HTERT RPE-1 (cell line): ENCODE measurements around the gene KYAT1.
"Not testable (repeated sequence)": the region's sequence is repeated elsewhere in the genome, so short reads cannot be mapped to it uniquely, and the experiment has no call there.

Source experiments
- in situ Hi-C: fragments of 300-500 bp; cut with MboI; formaldehyde crosslinking; loops from 4 replicates; pipeline ENCODE4 v1.14.3; 2020; ENCODE audit warnings: low sequenced_read_pairs

The KYAT1 gene

DNA sequence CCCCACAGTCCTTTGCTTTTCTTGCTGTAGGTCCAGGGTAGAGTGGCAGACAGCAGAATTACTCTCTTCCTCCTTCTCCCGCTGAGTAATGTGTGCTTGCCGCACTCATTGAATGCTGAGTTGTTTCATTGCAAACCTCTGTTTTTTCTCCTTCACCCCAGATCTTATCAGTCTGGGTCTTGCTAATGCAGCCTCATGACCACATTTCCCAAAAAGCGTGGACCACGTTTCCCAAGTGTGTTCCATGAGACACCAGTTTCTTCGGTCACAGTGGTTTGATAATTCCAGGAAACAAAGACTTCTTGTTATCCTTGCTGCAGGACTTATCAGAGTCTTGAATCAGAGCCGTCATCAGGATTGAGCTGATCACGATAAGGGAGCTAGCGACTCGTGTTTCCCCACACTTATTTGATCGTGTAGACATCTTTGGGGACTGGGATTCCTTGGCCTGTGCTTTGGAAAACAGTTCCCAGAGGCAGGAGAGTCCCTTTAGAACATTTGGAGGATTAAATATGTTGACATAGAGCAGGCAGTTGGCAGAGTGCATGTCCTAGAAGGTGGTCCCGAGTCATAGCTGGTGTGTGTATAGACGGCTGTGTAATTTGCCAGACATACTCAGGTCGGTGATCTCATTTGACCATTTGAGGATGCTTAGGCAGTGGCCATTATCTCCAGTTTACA lies 4.6 kb upstream of the KYAT1 start:
- in situ Hi-C loops, result no loop called here

DNA sequence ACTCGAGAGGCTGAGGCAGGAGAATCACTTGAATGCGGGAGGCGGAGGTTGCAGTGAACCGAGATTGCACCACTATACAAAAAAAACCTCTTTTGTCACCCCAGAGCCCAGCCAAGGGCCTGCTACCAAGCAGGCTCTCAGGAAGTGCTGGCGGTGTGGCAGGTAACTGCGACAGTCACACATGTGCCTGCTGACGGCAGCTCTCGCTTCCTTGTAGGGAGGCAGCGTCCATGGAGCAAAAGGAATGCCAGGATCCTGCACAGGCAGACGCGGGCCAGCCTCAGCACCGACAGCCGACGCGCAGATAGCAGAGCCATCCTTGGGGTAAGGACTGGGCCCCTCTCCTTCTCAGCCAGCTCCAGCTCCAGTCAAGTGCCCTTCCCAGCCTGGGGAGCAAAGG lies 4.0 kb upstream of the KYAT1 start:
- in situ Hi-C loops, result no loop called here

GRCh38 chr9:128885376-128885775 lies 3.6 kb upstream of the KYAT1 start:
- in situ Hi-C loops, result no loop called here

DNA sequence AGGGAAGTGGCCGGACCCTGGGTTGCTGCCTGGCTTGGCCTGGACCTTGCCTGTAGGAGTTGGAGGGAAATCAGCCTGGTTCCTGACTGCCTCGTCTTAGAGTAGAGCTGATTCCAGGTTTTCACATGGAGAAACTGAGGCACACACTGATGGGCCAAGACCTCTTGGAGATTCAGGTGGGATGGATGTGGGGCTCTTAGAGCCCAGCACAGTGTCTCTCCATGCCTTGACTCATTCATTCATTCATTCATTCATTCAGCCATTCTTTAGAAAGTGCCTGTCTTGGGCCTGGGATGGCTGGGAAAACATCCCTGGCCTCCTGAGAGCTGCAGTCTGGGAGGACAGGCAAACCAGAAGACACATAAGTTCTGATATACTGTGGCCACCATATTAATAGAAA lies 2.4 kb upstream of the KYAT1 start:
- in situ Hi-C loops, result no loop called here

DNA sequence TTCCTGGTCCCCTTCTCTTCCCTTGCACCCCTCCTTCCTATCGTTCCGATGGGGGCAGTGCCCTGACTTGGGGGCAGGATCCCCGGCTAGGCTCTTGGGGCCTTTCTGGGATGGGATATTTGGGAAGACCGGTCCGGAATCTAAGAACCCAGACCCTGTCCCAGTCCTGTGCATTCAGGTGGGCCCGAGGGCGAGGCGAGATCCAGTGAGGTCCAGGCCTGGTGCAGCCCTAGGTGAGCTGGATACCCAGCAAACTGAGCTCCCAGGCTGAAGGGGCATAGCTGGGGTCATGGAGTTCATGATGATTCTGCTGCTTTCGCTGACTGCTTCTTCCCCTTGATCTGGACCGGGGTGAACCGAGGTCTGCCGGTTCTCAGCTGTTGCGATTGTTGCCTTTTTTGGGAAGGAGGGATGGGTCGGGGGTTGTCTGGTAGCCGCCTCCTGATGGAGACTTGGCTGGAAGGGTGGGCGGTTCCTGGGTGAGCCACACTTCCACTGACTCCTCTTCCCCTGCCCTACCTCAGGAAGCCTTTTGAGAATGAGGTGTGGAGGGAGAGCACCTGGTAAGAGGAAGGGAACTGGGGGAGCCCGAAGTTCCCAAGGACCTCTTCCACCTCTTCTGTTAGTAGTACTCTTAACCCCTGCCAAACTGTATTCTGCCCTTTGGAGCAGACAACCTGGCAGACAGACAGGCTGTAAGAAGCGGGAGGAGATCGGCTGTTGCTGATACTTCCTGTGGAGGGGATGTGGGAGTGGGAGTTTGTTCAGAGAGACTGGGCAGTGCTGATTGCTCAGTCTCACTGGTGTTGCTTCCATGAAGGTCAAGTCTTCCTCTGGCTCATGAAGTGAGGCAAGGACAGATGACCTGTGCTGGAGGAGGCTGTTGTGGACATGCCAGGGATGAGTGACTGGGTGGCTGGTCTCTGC lies 1.2 kb upstream of the KYAT1 start:
- in situ Hi-C loops, result no loop called here

DNA sequence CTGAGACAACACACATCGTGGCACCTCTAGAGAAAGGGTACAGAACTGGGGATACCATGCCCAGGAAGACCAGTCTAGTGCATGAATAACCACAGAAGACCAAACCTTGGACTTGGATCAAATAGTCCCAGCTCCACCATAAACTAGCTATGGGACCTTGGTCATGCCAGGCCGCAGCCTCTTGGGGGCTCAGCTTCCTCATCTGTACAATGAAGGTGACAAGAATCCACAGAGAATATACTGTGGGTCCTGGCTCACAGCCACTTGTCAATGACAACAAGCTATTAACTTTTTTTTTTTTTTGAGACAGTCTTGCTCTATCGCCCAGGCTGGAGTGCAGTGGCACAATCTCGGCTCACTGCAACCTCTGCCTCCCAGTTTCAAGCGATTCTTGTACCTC lies 3.9 kb downstream of the KYAT1 start:
- in situ Hi-C loops, result no loop called here

- in situ Hi-C loops, result not testable (repeated sequence)
Observed at GRCh38 chr9:128870941-128871265, 10.8 kb downstream of the KYAT1 start.

GRCh38 chr9:128870128-128870940 lies 11.4 kb downstream of the KYAT1 start:
- in situ Hi-C loops, result no loop called here

- in situ Hi-C loops, result no loop called here
Observed at GRCh38 chr9:128863647-128864046, 18.1 kb downstream of the KYAT1 start.

- in situ Hi-C loops, result no loop called here
Observed at GRCh38 chr9:128862401-128862851, 19.3 kb downstream of the KYAT1 start.

DNA sequence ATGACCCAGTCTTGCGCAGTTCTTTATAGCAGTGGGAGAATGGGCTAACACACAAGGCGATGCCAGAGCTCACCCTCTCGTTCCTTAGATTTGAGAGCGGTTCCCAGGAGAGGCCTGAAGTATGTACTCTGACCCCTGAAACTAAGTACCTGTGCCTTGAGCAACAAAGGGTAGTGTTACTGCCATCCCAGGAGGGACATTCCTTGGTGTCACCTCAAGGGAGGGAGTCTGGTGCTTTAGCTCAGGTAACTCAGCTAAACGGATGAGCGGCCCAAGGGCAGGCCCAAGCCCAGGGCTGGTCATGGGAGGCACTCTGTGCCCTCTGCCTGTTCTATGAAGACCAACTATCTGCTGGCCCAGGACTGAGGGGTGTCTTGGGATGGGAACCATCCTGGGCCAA lies 20.2 kb downstream of the KYAT1 start:
- in situ Hi-C loops, result no loop called here

GRCh38 chr9:128860937-128861336 lies 20.8 kb downstream of the KYAT1 start:
- in situ Hi-C loops, result no loop called here

DNA sequence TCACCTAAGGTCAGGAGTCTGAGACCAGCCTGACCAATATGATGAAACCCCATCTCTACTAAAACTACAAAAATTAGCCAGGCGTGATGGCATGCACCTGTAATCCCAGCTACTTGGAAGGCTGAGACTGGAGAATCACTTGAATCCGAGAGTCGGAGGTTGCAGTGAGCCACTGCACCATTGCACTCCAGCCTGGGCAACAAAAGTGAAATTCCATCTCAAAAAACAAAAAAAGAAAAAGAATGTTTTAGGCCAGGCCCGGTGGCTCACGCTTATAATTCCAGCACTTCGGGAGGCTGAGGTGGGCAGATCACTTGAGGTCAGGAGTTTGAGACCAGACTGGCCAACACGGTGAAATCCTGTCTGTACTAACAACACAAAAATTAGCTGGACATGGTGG lies 23.3 kb downstream of the KYAT1 start:
- in situ Hi-C loops, result not testable (repeated sequence)

DNA sequence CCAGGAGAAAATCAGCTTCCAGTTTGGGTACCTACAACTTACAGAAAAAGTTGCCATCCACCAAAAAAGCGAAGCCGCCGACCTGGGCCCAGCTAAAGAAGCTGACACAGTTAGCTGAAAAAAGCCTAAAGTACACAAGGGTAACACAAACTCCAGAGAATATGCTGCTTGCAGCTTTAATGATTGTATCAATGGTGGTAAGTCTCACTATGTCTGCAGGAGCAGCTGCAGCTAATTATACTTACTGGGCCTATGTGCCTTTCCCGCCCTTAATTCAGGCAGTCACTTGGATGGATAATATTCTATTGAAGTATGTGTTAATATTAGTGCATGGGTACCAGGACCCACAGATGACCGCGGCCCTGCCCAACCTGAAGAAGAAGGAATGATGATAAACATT lies 27.3 kb downstream of the KYAT1 start:
- in situ Hi-C loops, result not testable (repeated sequence)

GRCh38 chr9:128852646-128853045 lies 29.1 kb downstream of the KYAT1 start:
- in situ Hi-C loops, result not testable (repeated sequence)

- in situ Hi-C loops, result not testable (repeated sequence)
Observed at GRCh38 chr9:128851779-128852600, 29.8 kb downstream of the KYAT1 start.

- in situ Hi-C loops, result not testable (repeated sequence)
Observed at GRCh38 chr9:128851024-128851423, 30.7 kb downstream of the KYAT1 start.

- in situ Hi-C loops, result no loop called here
Observed at GRCh38 chr9:128847803-128848202, 33.9 kb downstream of the KYAT1 start.

DNA sequence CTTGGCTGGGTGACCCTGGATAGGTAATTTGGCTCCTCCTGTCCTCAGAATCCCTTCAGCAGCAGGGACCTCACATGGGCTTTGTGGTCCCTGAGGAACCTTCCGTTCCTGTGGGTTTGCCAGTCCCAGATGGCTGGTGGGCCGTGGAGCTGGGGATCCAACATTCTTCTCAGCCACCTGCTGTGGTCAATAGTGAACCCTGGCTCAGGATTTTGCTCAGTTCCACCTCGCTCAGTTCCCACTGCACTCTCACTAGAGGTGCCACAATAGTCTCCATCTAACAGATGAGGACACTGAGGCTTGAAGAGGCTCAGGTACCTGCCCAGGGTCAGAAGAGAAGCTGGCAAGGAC lies 35.1 kb downstream of the KYAT1 start:
- in situ Hi-C loops, result no loop called here

DNA sequence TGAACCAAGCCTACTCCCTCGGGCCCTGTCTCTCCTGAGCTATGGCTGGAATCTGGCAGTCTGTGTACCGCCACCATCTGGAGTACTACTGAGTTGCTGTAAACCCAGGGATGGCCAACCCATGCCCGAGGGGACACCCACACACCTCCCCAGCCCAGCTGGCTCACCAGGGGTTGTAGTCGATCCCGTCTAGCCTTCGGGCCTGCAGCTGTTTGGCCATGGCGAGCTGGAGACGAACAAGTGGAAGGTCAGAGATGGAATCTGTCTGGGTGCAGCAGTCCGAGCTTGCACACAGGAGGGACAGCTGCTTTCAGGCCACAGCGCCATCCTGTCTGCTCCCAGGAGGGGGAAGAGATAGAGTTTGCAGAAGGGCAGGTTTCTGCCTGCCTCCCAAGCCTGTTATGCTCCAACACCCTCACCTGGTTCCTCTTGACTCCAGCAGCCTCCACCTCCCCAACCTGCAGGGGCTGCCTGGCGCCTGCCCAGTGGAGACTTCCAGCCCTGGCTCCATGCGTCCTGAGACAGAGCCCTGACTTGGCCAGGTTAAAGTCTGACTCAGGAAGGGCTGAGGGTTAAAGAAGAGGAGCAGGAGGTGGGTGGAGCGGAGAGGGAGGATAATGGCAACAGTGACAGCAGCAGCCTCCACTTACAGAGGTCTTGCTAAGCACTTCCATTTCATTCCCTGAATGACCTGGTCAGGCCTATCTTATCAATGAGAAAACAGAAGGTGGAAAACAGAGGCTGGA lies 36.4 kb downstream of the KYAT1 start:
- in situ Hi-C loops, result no loop called here
